IPS-11a (cell line): ENCODE measurements around the gene GTF2IRD1.
"Not testable (repeated sequence)": the region's sequence is repeated elsewhere in the genome, so short reads cannot be mapped to it uniquely, and the experiment has no call there.

ENCODE experiments used
- H3K4me3 ChIP-seq: one replicate; pipeline ENCODE4 v1.5.1; 2013; ENCODE audit warnings: low read depth, low read length, control low read depth

Gene GTF2IRD1

GRCh38 chr7:74453322-74454011 is at the start of gene GTF2IRD1:
GTF2IRD1 (plus strand) TSS chr7:74453906; CDS start chr7:74508081, 54,175 bp downstream.
- peak within 1 kb of the TSS; percentile 45 for H3K4me3 ChIP-seq

GRCh38 chr7:74404388-74404700 is 49.4 kb upstream of the GTF2IRD1 start:
- H3K4me3 ChIP-seq = no peak overlapping the region

GRCh38 chr7:74404741-74405140 is 49.0 kb upstream of the GTF2IRD1 start:
- no peak overlapping the region for H3K4me3 ChIP-seq

GRCh38 chr7:74405191-74405898 is 48.4 kb upstream of the GTF2IRD1 start:
- no peak overlapping the region for H3K4me3 ChIP-seq

GRCh38 chr7:74405899-74406512 is 47.7 kb upstream of the GTF2IRD1 start:
- H3K4me3 ChIP-seq = no peak overlapping the region

- no peak overlapping the region for H3K4me3 ChIP-seq
These were observed 45.7 kb upstream of the GTF2IRD1 start for GRCh38 chr7:74407958-74408357.

- no peak overlapping the region for H3K4me3 ChIP-seq
These were observed 44.1 kb upstream of the GTF2IRD1 start for GRCh38 chr7:74409571-74409970.

GRCh38 chr7:74410772-74411171 is 42.9 kb upstream of the GTF2IRD1 start:
- no peak overlapping the region for H3K4me3 ChIP-seq

- H3K4me3 ChIP-seq = not testable (repeated sequence)
These were observed 42.1 kb upstream of the GTF2IRD1 start for GRCh38 chr7:74411571-74411970.

- H3K4me3 ChIP-seq = no peak overlapping the region
These were observed 41.6 kb upstream of the GTF2IRD1 start for GRCh38 chr7:74412056-74412455.

- H3K4me3 ChIP-seq = no peak overlapping the region
These were observed 41.1 kb upstream of the GTF2IRD1 start for GRCh38 chr7:74412603-74413002.

GRCh38 chr7:74414595-74415333 is 38.9 kb upstream of the GTF2IRD1 start:
- not testable (repeated sequence) for H3K4me3 ChIP-seq

GRCh38 chr7:74417419-74417971 is 36.2 kb upstream of the GTF2IRD1 start:
- H3K4me3 ChIP-seq = no peak overlapping the region

- no peak overlapping the region for H3K4me3 ChIP-seq
These were observed 35.6 kb upstream of the GTF2IRD1 start for GRCh38 chr7:74418076-74418475.

- H3K4me3 ChIP-seq = no peak overlapping the region
These were observed 35.2 kb upstream of the GTF2IRD1 start for GRCh38 chr7:74418538-74418937.

GRCh38 chr7:74419232-74419631 is 34.5 kb upstream of the GTF2IRD1 start:
- not testable (repeated sequence) for H3K4me3 ChIP-seq

- no peak overlapping the region for H3K4me3 ChIP-seq
These were observed 33.7 kb upstream of the GTF2IRD1 start for GRCh38 chr7:74420006-74420405.

GRCh38 chr7:74424291-74424880 is 29.3 kb upstream of the GTF2IRD1 start:
- H3K4me3 ChIP-seq = no peak overlapping the region

- H3K4me3 ChIP-seq = no peak overlapping the region
These were observed 25.7 kb upstream of the GTF2IRD1 start for GRCh38 chr7:74428023-74428422.

- H3K4me3 ChIP-seq = no peak overlapping the region
These were observed 24.5 kb upstream of the GTF2IRD1 start for GRCh38 chr7:74429153-74429747.
